OCI-LY7 (cell line): Measurements from ENCODE around the gene PCYT2.

Experiments
- EZH2phosphoT487 ChIP-seq: fragments of 200-600 bp; sonication (generic); IDR thresholded peaks from 2 replicates; pipeline ENCODE4 v1.6.1; 2018; ENCODE audit warnings: low read depth, borderline replicate concordance, mild to moderate bottlenecking, mixed run types, antibody characterized with exemption, low read length, moderate library complexity, mixed read lengths
- TF ChIP-seq, protein P1 (sequence below): fragments of 200-600 bp; sonication (generic); conservative IDR thresholded peaks from 2 replicates; pipeline ENCODE4 v1.5.1; 2014; ENCODE audit warnings: mild to moderate bottlenecking, antibody characterized with exemption, low read length, moderate library complexity, mixed read lengths

GRCh38 chr17:81940538-81941483 is 29.6 kb upstream of the PCYT2 start:
- TF ChIP-seq, protein P1, sequence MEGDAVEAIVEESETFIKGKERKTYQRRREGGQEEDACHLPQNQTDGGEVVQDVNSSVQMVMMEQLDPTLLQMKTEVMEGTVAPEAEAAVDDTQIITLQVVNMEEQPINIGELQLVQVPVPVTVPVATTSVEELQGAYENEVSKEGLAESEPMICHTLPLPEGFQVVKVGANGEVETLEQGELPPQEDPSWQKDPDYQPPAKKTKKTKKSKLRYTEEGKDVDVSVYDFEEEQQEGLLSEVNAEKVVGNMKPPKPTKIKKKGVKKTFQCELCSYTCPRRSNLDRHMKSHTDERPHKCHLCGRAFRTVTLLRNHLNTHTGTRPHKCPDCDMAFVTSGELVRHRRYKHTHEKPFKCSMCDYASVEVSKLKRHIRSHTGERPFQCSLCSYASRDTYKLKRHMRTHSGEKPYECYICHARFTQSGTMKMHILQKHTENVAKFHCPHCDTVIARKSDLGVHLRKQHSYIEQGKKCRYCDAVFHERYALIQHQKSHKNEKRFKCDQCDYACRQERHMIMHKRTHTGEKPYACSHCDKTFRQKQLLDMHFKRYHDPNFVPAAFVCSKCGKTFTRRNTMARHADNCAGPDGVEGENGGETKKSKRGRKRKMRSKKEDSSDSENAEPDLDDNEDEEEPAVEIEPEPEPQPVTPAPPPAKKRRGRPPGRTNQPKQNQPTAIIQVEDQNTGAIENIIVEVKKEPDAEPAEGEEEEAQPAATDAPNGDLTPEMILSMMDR = no peak
- no peak for TF ChIP-seq EZH2phosphoT487
